HepG2 (cell line): ENCODE measurements around the gene CRAMP1. TPM values are rescaled to one million over a fixed set of nuclear protein-coding genes. Genes with fewer than 3 reads are reported as not detected.

Experiments used
- AKAP8 ChIP-seq: sonication (generic); formaldehyde crosslinking; IDR thresholded peaks from 2 replicates; pipeline ENCODE4 v1.5.1; 2020; ENCODE audit warnings: mild to moderate bottlenecking, missing genetic modification reagents
- ARNT2 ChIP-seq: sonication (generic); formaldehyde crosslinking; IDR thresholded peaks from 2 replicates; pipeline ENCODE4 v1.8.0; 2022; ENCODE audit warnings: mild to moderate bottlenecking, low read depth, missing genetic modification reagents, moderate library complexity
- DPF2 ChIP-seq: sonication (generic); formaldehyde crosslinking; IDR thresholded peaks from 2 replicates; pipeline ENCODE4 v1.4.0; 2020; ENCODE audit warnings: mild to moderate bottlenecking, low read depth, missing genetic modification reagents, borderline replicate concordance
- FOXA1 ChIP-seq, 2 experiments: fragments of 450-650 bp in 1 of 2; sonication (generic) in 1 of 2; formaldehyde crosslinking in 1 of 2; IDR thresholded peaks; 2 replicates each; pipeline versions ENCODE4 v1.4.0 to v1.6.1; 2016 to 2020; ENCODE audit warnings: missing genetic modification reagents in 1 of 2
- HMGXB4 ChIP-seq, 2 experiments: sonication (generic) in 1 of 2; formaldehyde crosslinking in 1 of 2; IDR thresholded peaks; 2 replicates each; pipeline versions ENCODE4 v1.4.0 to v1.6.1; 2018 to 2020; ENCODE audit warnings: missing genetic modification reagents in 2 of 2, borderline replicate concordance in 1 of 2, low read depth in 1 of 2, mild to moderate bottlenecking in 1 of 2, missing biosample characterization in 1 of 2
- KLF6 ChIP-seq: IDR thresholded peaks from 2 replicates; pipeline ENCODE4 v1.8.0; 2016; ENCODE audit warnings: missing biosample characterization, missing genetic modification reagents
- MED1 ChIP-seq: sonication (generic); formaldehyde crosslinking; IDR thresholded peaks from 2 replicates; pipeline ENCODE4 v1.4.0; 2020; ENCODE audit warnings: missing genetic modification reagents
- MXD4 ChIP-seq: IDR thresholded peaks from 2 replicates; pipeline ENCODE4 v1.6.1; 2016; ENCODE audit warnings: mild to moderate bottlenecking, missing biosample characterization, missing genetic modification reagents
- NFKBIZ ChIP-seq: IDR thresholded peaks from 2 replicates; pipeline ENCODE4 v1.6.1; 2018; ENCODE audit warnings: missing genetic modification reagents, missing compliant biosample characterization
- PHF8 ChIP-seq: sonication (generic); formaldehyde crosslinking; IDR thresholded peaks from 2 replicates; pipeline ENCODE4 v1.5.0; 2020; ENCODE audit warnings: missing genetic modification reagents
- PLRG1 ChIP-seq: fragments of 450-650 bp; conservative IDR thresholded peaks from 2 replicates; pipeline ENCODE4 v1.6.1; 2016
- RFX1 ChIP-seq: fragments of 450-650 bp; IDR thresholded peaks from 2 replicates; pipeline ENCODE4 v1.6.1; 2017
- SP2 ChIP-seq: sonication (generic); formaldehyde crosslinking; IDR thresholded peaks from 2 replicates; pipeline ENCODE4 v1.5.1; 2020; ENCODE audit warnings: mild to moderate bottlenecking, missing genetic modification reagents
- THRA ChIP-seq: sonication (generic); formaldehyde crosslinking; IDR thresholded peaks from 2 replicates; pipeline ENCODE4 v1.4.0; 2020; ENCODE audit warnings: missing genetic modification reagents, borderline replicate concordance
- ZBTB44 ChIP-seq: sonication (generic); formaldehyde crosslinking; IDR thresholded peaks from 2 replicates; pipeline ENCODE4 v1.4.0; 2020; ENCODE audit warnings: missing genetic modification reagents
- ZNF180 ChIP-seq: sonication (generic); formaldehyde crosslinking; IDR thresholded peaks from 2 replicates; pipeline ENCODE4 v1.4.0; 2020; ENCODE audit warnings: low read depth, missing genetic modification reagents, borderline replicate concordance
- ZNF644 ChIP-seq: IDR thresholded peaks from 2 replicates; pipeline ENCODE4 v1.6.1; 2016; ENCODE audit warnings: low read depth
- polyA plus RNA-seq, 8 experiments: library from polyadenylated mRNA; depleted of rRNA in 3 of 8; stranded (reverse) in 7 of 8; unstranded in 1 of 8; fragments of >200 nt; fragmentation: Illumina TruSeq in 4 of 8; extraction: Trizol in 4 of 8; gene quantifications; 2 replicates each; pipeline versions ENCODE4 v1.2.1 to v1.2.3, GENCODE V29; 2011 to 2016; ENCODE audit warnings: low read depth in 4 of 8, missing spikeins in 1 of 8, mixed read lengths in 1 of 8; ENCODE audit not compliant: insufficient read depth in 1 of 8
- total RNA-seq, 5 experiments: library from RNA; depleted of rRNA; stranded (reverse); fragments of >200 nt; fragmentation: Illumina TruSeq; extraction: Trizol; gene quantifications; 2 replicates each; pipeline ENCODE4 v1.2.3, GENCODE V29; 2016; ENCODE audit warnings: low read depth in 1 of 5
- TF ChIP-seq, protein P1 (sequence below): sonication (generic); formaldehyde crosslinking; IDR thresholded peaks from 2 replicates; pipeline ENCODE4 v1.5.0; 2020; ENCODE audit warnings: missing genetic modification reagents
- TF ChIP-seq, protein P2 (sequence below): sonication (generic); formaldehyde crosslinking; IDR thresholded peaks from 2 replicates; pipeline ENCODE4 v1.5.1; 2020; ENCODE audit warnings: mild to moderate bottlenecking, missing genetic modification reagents
- TF ChIP-seq, protein P3 (sequence below): sonication (generic); formaldehyde crosslinking; IDR thresholded peaks from 2 replicates; pipeline ENCODE4 v1.8.0; 2022; ENCODE audit warnings: missing genetic modification reagents, mild to moderate bottlenecking, borderline replicate concordance

The CRAMP1 gene
- total and polyA plus RNA-seq, 2 of the 13 experiments (the other 11 are each of a cell fraction or from before 2014, with no cell fraction given), result 6.8 to 9.7 TPM

- TF ChIP-seq PHF8 (CRISPR knock-in tag), result peak; percentile 53; the same call in 1 of the 2 replicates
- TF ChIP-seq ARNT2 (CRISPR knock-in tag), result peak; percentile 90
- TF ChIP-seq, protein P1, sequence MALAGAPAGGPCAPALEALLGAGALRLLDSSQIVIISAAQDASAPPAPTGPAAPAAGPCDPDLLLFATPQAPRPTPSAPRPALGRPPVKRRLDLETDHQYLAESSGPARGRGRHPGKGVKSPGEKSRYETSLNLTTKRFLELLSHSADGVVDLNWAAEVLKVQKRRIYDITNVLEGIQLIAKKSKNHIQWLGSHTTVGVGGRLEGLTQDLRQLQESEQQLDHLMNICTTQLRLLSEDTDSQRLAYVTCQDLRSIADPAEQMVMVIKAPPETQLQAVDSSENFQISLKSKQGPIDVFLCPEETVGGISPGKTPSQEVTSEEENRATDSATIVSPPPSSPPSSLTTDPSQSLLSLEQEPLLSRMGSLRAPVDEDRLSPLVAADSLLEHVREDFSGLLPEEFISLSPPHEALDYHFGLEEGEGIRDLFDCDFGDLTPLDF (CRISPR knock-in tag), result peak; percentile 82
- no peak for TF ChIP-seq ZNF644 (CRISPR knock-in tag)
- TF ChIP-seq THRA, result no peak
- peak; percentile 96 for TF ChIP-seq SP2 (CRISPR knock-in tag)
- TF ChIP-seq NFKBIZ (CRISPR knock-in tag), result no peak
- peak in 1 of 2 experiments; percentile 68; a peak in 3 of 4 replicates for TF ChIP-seq HMGXB4 (CRISPR knock-in tag; IDR thresholded peaks at IDR 0.05; ENCODE audit: borderline replicate concordance in 1 of 2, low read depth in 1 of 2)
- TF ChIP-seq, protein P2, sequence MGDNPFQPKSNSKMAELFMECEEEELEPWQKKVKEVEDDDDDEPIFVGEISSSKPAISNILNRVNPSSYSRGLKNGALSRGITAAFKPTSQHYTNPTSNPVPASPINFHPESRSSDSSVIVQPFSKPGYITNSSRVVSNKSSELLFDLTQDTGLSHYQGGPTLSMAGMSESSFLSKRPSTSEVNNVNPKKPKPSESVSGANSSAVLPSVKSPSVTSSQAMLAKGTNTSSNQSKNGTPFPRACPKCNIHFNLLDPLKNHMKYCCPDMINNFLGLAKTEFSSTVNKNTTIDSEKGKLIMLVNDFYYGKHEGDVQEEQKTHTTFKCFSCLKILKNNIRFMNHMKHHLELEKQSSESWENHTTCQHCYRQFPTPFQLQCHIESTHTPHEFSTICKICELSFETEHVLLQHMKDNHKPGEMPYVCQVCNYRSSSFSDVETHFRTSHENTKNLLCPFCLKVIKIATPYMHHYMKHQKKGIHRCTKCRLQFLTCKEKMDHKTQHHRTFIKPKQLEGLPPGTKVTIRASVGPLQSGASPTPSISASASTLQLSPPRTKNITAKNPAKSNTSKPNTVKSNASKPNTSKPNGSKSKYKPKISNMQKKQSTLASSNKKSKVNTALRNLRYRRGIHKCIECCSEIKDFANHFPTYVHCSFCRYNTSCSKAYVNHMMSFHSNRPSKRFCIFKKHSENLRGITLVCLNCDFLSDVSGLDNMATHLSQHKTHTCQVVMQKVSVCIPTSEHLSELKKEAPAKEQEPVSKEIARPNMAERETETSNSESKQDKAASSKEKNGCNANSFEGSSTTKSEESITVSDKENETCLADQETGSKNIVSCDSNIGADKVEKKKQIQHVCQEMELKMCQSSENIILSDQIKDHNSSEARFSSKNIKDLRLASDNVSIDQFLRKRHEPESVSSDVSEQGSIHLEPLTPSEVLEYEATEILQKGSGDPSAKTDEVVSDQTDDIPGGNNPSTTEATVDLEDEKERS (CRISPR knock-in tag), result no peak
- no peak for TF ChIP-seq RFX1
- TF ChIP-seq PLRG1, result no peak
- TF ChIP-seq MXD4 (CRISPR knock-in tag), result no peak
- 0 out of 2 replicates have a peak, but pooled peaks have one; percentile 29 for TF ChIP-seq MED1 (CRISPR knock-in tag)
- no peak for TF ChIP-seq ZBTB44
- TF ChIP-seq, protein P3, sequence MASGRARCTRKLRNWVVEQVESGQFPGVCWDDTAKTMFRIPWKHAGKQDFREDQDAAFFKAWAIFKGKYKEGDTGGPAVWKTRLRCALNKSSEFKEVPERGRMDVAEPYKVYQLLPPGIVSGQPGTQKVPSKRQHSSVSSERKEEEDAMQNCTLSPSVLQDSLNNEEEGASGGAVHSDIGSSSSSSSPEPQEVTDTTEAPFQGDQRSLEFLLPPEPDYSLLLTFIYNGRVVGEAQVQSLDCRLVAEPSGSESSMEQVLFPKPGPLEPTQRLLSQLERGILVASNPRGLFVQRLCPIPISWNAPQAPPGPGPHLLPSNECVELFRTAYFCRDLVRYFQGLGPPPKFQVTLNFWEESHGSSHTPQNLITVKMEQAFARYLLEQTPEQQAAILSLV, result peak; percentile 83; the same call in 1 of the 2 replicates
- 0 out of 2 replicates have a peak, but pooled peaks have one; percentile 47 for TF ChIP-seq KLF6
- TF ChIP-seq FOXA1 (IDR thresholded peaks at IDR 0.05), result no peak
- TF ChIP-seq FOXA1 (CRISPR knock-in tag; IDR thresholded peaks at IDR 0.05), result peak; percentile 7; the same call in 1 of the 2 replicates
- no peak for TF ChIP-seq ZNF180 (CRISPR knock-in tag)
- TF ChIP-seq DPF2 (CRISPR knock-in tag), result no peak
- peak; percentile 86 for TF ChIP-seq AKAP8 (CRISPR knock-in tag)
Measured at GRCh38 chr16:1677942-1678499, 65.9 kb downstream of the CRAMP1 start, which contains the start of gene JPT2 (continued).
